ENCODE measurements around the gene C1orf115.

DNA sequence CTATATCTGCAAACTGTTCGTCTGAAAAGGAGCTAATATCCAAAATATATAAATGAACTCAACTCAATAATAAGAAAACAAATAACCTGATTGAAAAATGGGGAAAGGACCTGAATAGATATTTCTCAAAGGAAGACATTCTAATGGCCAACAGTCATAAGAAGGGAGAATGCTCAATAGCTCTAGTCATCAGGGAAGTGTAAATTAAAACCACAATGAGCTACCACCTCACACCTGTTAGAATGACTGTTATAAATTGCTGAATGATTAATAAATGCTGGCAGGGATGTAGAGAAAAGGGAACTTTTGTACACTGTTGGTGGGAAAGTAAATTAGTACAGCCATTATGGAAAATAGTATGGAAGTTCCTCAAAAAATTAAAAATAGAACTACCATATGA is 21.2 kb upstream of the C1orf115 start:
- TF ChIP-seq, protein P1, sequence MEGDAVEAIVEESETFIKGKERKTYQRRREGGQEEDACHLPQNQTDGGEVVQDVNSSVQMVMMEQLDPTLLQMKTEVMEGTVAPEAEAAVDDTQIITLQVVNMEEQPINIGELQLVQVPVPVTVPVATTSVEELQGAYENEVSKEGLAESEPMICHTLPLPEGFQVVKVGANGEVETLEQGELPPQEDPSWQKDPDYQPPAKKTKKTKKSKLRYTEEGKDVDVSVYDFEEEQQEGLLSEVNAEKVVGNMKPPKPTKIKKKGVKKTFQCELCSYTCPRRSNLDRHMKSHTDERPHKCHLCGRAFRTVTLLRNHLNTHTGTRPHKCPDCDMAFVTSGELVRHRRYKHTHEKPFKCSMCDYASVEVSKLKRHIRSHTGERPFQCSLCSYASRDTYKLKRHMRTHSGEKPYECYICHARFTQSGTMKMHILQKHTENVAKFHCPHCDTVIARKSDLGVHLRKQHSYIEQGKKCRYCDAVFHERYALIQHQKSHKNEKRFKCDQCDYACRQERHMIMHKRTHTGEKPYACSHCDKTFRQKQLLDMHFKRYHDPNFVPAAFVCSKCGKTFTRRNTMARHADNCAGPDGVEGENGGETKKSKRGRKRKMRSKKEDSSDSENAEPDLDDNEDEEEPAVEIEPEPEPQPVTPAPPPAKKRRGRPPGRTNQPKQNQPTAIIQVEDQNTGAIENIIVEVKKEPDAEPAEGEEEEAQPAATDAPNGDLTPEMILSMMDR (IDR thresholded peaks at IDR 0.05; ENCODE audit: low read depth, low read length, poor library complexity, severe bottlenecking), result no peak
- no peak for TF ChIP-seq EZH2phosphoT487 (IDR thresholded peaks at IDR 0.05; ENCODE audit: borderline replicate concordance, low read length)
